Naive thymus-derived CD8-positive, alpha-beta T cell (primary cell): ENCODE results near the gene VPS26A. TPM values are rescaled to one million over a fixed set of nuclear protein-coding genes. Genes with fewer than 3 reads are reported as not detected.
A peak's percentile ranks its signal among the peaks of the same experiment; 100 is the strongest.

Experiments used
- ATAC-seq, 2 donors: fragments of 150-1000 bp; cut with Tn5 transposase in 1 of 2; sonication (Bioruptor Pico), chemical (Tn5 transposase) in 1 of 2; 1 replicate in 1 of 2; 2 replicates in 1 of 2; pipeline ENCODE4 v1.10.0; 2021; ENCODE audit warnings: mild to moderate bottlenecking in 2 of 2, moderate library complexity in 2 of 2
- POLR2A ChIA-PET: fragments of 350-600 bp; sonication (Branson Sonifier 250); formaldehyde crosslinking; loops from one replicate; lab custom pipeline; 2021; ENCODE audit warnings: antibody characterized with exemption; lab: Charles Lee
- DNase-seq, 10 donors: peaks; one replicate each; pipeline versions ENCODE4 v3.0.0 to v3.0.0-alpha.2; 2020 to 2022
- H3K27ac Mint-ChIP-seq, 10 donors: one replicate each; pipeline ENCODE4 v1.8.0; 2020 to 2022; ENCODE audit warnings: mild to moderate bottlenecking in 10 of 10, mixed read lengths in 10 of 10, moderate library complexity in 4 of 10, inconsistent platforms in 1 of 10
- H3K27me3 Mint-ChIP-seq, 5 donors: one replicate each; pipeline ENCODE4 v1.8.0; 2021 to 2022; ENCODE audit warnings: mixed read lengths in 5 of 5
- H3K36me3 Mint-ChIP-seq, 3 donors: one replicate each; pipeline ENCODE4 v1.8.0; 2020 to 2022; ENCODE audit warnings: mixed read lengths in 3 of 3, mild to moderate bottlenecking in 2 of 3, inconsistent platforms in 1 of 3
- H3K4me1 Mint-ChIP-seq, 4 donors: one replicate each; pipeline ENCODE4 v1.8.0; 2021 to 2022; ENCODE audit warnings: mixed read lengths in 4 of 4
- H3K4me3 Mint-ChIP-seq, 10 donors: one replicate each; pipeline ENCODE4 v1.8.0; 2020 to 2022; ENCODE audit warnings: mild to moderate bottlenecking in 10 of 10, mixed read lengths in 10 of 10, moderate library complexity in 6 of 10, inconsistent platforms in 1 of 10
- H3K9me3 Mint-ChIP-seq, 9 donors: one replicate each; pipeline ENCODE4 v1.8.0; 2020 to 2022; ENCODE audit warnings: mixed read lengths in 9 of 9, mild to moderate bottlenecking in 3 of 9, inconsistent platforms in 1 of 9, moderate library complexity in 1 of 9
- polyA plus RNA-seq, 3 donors: library from polyadenylated mRNA; unstranded; fragments of 300-500 nt; fragmentation: Illumina TruSeq; gene quantifications; one replicate each; pipeline ENCODE4 v1.2.3, GENCODE V29; 2021
- total RNA-seq, 8 experiments: library from RNA in 2 of 8; stranded (reverse) in 2 of 8; gene quantifications; one replicate each; pipeline ENCODE4 v1.2.3 and lab custom pipeline; 2021 to 2026

The VPS26A gene
- total and polyA plus RNA-seq, 5 experiments from 2014 or later: 24.1 to 33.4 (median 27.4) TPM

- no peaks in the 10 kb centered on the region for H3K36me3 Mint-ChIP-seq
- no peak overlapping the region for H3K4me3 Mint-ChIP-seq
- H3K4me1 Mint-ChIP-seq: peaks cover 8 to 11% (median 9%) of the 10 kb centered on the region in 4 donors
- ATAC-seq: no peak
- H3K27ac Mint-ChIP-seq: peak overlapping the region in 2 of 10 donors; percentile 1 to 52
- peaks cover 0 to 1% (median 0%) of the 10 kb centered on the region in 5 donors for H3K27me3 Mint-ChIP-seq
- no peak for DNase-seq
- peaks cover 0 to 2% (median 0%) of the 10 kb centered on the region in 9 donors for H3K9me3 Mint-ChIP-seq
- POLR2A ChIA-PET: interaction anchor here (0.5 to 0.6 kb wide), 2 partner anchors 9 to 69 kb away, joined by 3 read pairs; no protein-coding TSS in a partner anchor
Observed at GRCh38 chr10:69214666-69215131, 90.7 kb downstream of the VPS26A start.

GRCh38 chr10:69215405-69216171 lies 91.6 kb downstream of the VPS26A start:
- Mint-ChIP-seq H3K4me3 (peak overlapping the region in 6 of 10 donors; percentile 3 to 68 (median 27)), H3K27me3 (peaks cover 0 to 3% (median 0%) of the 10 kb centered on the region in 5 donors), H3K27ac (peak overlapping the region in 9 of 10 donors; percentile 1 to 85 (median 26)), H3K9me3 (peaks cover 0 to 2% (median 0%) of the 10 kb centered on the region in 9 donors), H3K4me1 (peaks cover 8 to 12% (median 10%) of the 10 kb centered on the region in 4 donors), H3K36me3 (no peaks in the 10 kb centered on the region)
- peak; percentile 47 to 83 for ATAC-seq
- DNase-seq: peak in 2 of 10 donors; percentile 14 to 24
- POLR2A ChIA-PET: interaction anchor here (0.5 to 0.7 kb wide), 3 partner anchors 10 to 68 kb away, joined by 3 read pairs; no protein-coding TSS in a partner anchor

- Mint-ChIP-seq H3K27ac (no peak overlapping the region), H3K27me3 (peaks cover 0 to 3% (median 0%) of the 10 kb centered on the region in 5 donors), H3K4me3 (no peak overlapping the region), H3K4me1 (peaks cover 8 to 15% (median 12%) of the 10 kb centered on the region in 4 donors), H3K9me3 (peaks cover 0 to 2% (median 0%) of the 10 kb centered on the region in 9 donors), H3K36me3 (no peaks in the 10 kb centered on the region)
- DNase-seq (no peak), ATAC-seq (no peak)
- POLR2A ChIA-PET: interaction anchor here (0.6 to 0.7 kb wide), 2 partner anchors 9 to 24 kb away, joined by 3 to 4 read pairs; no protein-coding TSS in a partner anchor
Observed at GRCh38 chr10:69216577-69217118, 92.7 kb downstream of the VPS26A start.

- H3K36me3 Mint-ChIP-seq: no peaks in the 10 kb centered on the region
- no peak for DNase-seq
- peaks cover 0 to 3% (median 0%) of the 10 kb centered on the region in 5 donors for H3K27me3 Mint-ChIP-seq
- peaks cover 8 to 19% (median 18%) of the 10 kb centered on the region in 4 donors for H3K4me1 Mint-ChIP-seq
- H3K27ac Mint-ChIP-seq: no peak overlapping the region
- H3K4me3 Mint-ChIP-seq: no peak overlapping the region
- POLR2A ChIA-PET: no interaction called here
- H3K9me3 Mint-ChIP-seq: peaks cover 0 to 2% (median 0%) of the 10 kb centered on the region in 9 donors
- ATAC-seq: no peak
Observed at GRCh38 chr10:69217119-69217754, 93.3 kb downstream of the VPS26A start.

- Mint-ChIP-seq H3K36me3 (no peaks in the 10 kb centered on the region), H3K4me3 (no peak overlapping the region), H3K27me3 (peaks cover 0 to 3% (median 0%) of the 10 kb centered on the region in 5 donors), H3K4me1 (peaks cover 10 to 30% (median 23%) of the 10 kb centered on the region in 4 donors), H3K27ac (no peak overlapping the region), H3K9me3 (peaks cover 0 to 2% (median 0%) of the 10 kb centered on the region in 9 donors)
- no peak for DNase-seq
- POLR2A ChIA-PET: no interaction called here
- no peak for ATAC-seq
Observed at GRCh38 chr10:69218831-69219230, 94.9 kb downstream of the VPS26A start.

GRCh38 chr10:69220041-69220451 lies 96.1 kb downstream of the VPS26A start, which contains the start of gene HKDC1:
Gene HKDC1, plus strand, starts transcription at chr10:69220332. Its CDS starts 104 bp downstream, at chr10:69220436.
- POLR2A ChIA-PET: no interaction called here
- peak within 1 kb of the TSS in 1 of 10 donors; percentile 16 for H3K27ac Mint-ChIP-seq
- DNase-seq: no peak

GRCh38 chr10:69220507-69220906 lies 96.5 kb downstream of the VPS26A start:
- Mint-ChIP-seq H3K27ac (peak overlapping the region in 1 of 10 donors; percentile 16), H3K4me1 (peaks cover 5 to 34% (median 23%) of the 10 kb centered on the region in 4 donors), H3K4me3 (no peak overlapping the region), H3K27me3 (peaks cover 0 to 2% (median 0%) of the 10 kb centered on the region in 5 donors), H3K36me3 (no peaks in the 10 kb centered on the region), H3K9me3 (no peaks in the 10 kb centered on the region)
- DNase-seq: no peak
- ATAC-seq: no peak
- POLR2A ChIA-PET: no interaction called here

More at GRCh38 chr10:69220041-69220451, 96.1 kb downstream of the VPS26A start, which contains the start of gene HKDC1:
- no peak for ATAC-seq
- Mint-ChIP-seq H3K36me3 (no peaks in the 10 kb centered on the region), H3K4me3 (no peak within 1 kb of the TSS), H3K27me3 (peaks cover 0 to 2% (median 0%) of the 10 kb centered on the region in 5 donors), H3K9me3 (no peaks in the 10 kb centered on the region), H3K4me1 (peaks cover 7 to 33% (median 25%) of the 10 kb centered on the region in 4 donors)

Other genes with a start within 250 kb of the VPS26A start
- 10 to 100 TPM; 55.7 to 55.9 TPM for gene DDX50, start 222.9 kb upstream of the VPS26A start, total RNA-seq
- gene DDX50, start 222.9 kb upstream of the VPS26A start, polyA plus RNA-seq: 10 to 100 TPM; 34.1 to 45.7 (median 41.6) TPM
- gene DDX21, start 168.0 kb upstream of the VPS26A start, total RNA-seq: 10 to 100 TPM; 55.5 to 59.3 TPM
- 10 to 100 TPM; 14.6 to 19.1 (median 15.4) TPM for gene DDX21, start 168.0 kb upstream of the VPS26A start, polyA plus RNA-seq
- gene KIFBP, start 135.4 kb upstream of the VPS26A start, total RNA-seq: 10 to 100 TPM; 12.6 to 15.6 TPM
- gene KIFBP, start 135.4 kb upstream of the VPS26A start, polyA plus RNA-seq: 1 to 10 TPM; 2.2 to 4.4 (median 2.4) TPM
- gene SRGN, start 36.1 kb upstream of the VPS26A start, total RNA-seq: 10 to 100 TPM; 70.7 to 74.4 TPM
- 100 to 1,000 TPM in 2 of 3 donors, 10 to 100 TPM in 1; 80.3 to 301 (median 110) TPM for gene SRGN, start 36.1 kb upstream of the VPS26A start, polyA plus RNA-seq
- gene SUPV3L1, start 56.1 kb downstream of the VPS26A start, total RNA-seq: 10 to 100 TPM; 39.5 to 40.3 TPM
- gene SUPV3L1, start 56.1 kb downstream of the VPS26A start, polyA plus RNA-seq: 10 to 100 TPM; 10.8 to 17.8 (median 13.5) TPM
- gene HKDC1, start 96.2 kb downstream of the VPS26A start, total RNA-seq: under 1 TPM; 0.65 to 0.80 TPM
- gene HKDC1, start 96.2 kb downstream of the VPS26A start, polyA plus RNA-seq: 1 to 10 TPM in 2 of 3 donors, under 1 TPM in 1; 0.97 to 4.3 (median 1.1) TPM
- 10 to 100 TPM; 63.5 to 67.1 TPM for gene HK1, start 154.3 kb downstream of the VPS26A start, total RNA-seq
- gene HK1, start 154.3 kb downstream of the VPS26A start, polyA plus RNA-seq: 100 to 1,000 TPM in 1 of 3 donors, 10 to 100 TPM in 2; 89.9 to 129 (median 97.1) TPM